ENCODE data around the gene ARPC1B.
"Not testable (repeated sequence)": the region's sequence is repeated elsewhere in the genome, so short reads cannot be mapped to it uniquely, and the experiment has no call there.

Gene ARPC1B

DNA sequence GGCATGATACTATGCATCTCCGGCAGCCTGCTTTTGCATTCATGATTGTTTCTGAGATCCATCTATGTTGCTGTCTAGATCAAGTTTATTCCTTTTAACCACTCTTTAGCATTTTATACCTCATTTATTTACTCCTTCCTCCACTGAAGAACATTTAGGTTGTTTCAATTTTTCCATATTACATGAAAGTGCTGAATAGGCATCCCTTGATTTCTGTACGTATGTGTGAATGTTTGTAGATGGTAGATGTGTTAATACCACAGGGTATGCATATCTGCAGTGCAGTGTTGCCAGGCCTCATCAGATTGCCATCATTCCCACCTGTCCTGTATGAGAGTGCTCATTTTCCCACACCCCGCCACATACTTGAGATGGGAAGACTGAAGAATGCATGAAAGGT, 34.9 kb upstream of the ARPC1B start:
- no peak overlapping the region for H3K4me3 ChIP-seq (replicated peaks; ENCODE audit: low read depth, low read length)
- no peak for DNase-seq (ENCODE audit: low read depth)
- TF ChIP-seq, protein P1, sequence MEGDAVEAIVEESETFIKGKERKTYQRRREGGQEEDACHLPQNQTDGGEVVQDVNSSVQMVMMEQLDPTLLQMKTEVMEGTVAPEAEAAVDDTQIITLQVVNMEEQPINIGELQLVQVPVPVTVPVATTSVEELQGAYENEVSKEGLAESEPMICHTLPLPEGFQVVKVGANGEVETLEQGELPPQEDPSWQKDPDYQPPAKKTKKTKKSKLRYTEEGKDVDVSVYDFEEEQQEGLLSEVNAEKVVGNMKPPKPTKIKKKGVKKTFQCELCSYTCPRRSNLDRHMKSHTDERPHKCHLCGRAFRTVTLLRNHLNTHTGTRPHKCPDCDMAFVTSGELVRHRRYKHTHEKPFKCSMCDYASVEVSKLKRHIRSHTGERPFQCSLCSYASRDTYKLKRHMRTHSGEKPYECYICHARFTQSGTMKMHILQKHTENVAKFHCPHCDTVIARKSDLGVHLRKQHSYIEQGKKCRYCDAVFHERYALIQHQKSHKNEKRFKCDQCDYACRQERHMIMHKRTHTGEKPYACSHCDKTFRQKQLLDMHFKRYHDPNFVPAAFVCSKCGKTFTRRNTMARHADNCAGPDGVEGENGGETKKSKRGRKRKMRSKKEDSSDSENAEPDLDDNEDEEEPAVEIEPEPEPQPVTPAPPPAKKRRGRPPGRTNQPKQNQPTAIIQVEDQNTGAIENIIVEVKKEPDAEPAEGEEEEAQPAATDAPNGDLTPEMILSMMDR (IDR thresholded peaks at IDR 0.05; ENCODE audit: low read length, missing control alignments) = no peak

DNA sequence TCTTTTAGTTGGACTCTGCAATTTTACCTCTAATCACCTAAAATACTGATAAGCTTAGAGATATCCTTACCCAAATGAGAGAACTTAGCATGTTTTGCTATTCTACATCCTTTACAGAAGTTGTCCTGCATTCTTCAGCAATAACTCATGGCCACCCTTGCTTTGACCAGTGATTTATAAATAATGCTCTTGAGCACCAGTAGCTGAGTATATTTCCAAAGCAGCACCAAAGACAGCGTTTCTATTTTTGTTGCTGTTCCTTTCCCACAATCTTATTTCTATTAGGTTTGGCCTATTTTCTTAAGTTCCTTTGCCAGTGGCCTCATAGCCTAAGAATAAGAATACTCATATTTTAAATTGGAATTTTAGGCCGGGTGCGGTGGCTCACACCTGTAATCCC, 33.9 kb upstream of the ARPC1B start:
- no peak for DNase-seq (ENCODE audit: low read depth)
- no peak overlapping the region for H3K4me3 ChIP-seq (replicated peaks; ENCODE audit: low read depth, low read length)
- TF ChIP-seq, protein P1 (IDR thresholded peaks at IDR 0.05; ENCODE audit: low read length, missing control alignments) = no peak

DNA sequence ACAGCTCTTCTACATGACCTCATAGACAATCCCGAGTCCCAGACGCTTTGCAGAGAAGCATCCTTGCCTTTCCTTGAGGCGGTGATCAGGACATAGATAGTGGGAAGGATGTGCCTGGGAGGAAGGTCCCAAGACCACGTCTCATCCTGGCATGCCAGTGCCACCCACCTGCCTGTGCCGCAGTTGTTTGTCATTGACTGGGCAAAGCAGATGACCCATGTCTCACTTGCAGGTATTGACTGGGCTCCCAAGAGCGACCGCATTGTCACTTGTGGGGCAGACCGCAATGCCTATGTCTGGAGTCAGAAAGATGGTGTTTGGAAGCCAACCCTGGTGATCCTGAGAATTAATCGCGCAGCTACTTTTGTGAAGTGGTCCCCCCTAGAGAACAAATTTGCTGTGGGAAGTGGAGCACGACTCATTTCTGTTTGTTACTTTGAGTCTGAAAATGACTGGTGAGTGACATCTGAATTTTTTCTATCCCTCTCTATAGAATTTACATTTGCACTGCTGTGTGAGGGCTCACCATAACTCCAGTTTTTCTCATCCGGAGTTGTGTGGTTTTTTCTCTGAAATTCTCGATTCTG, 30.4 kb upstream of the ARPC1B start:
- TF ChIP-seq, protein P1 (IDR thresholded peaks at IDR 0.05; ENCODE audit: low read length, missing control alignments) = no peak
- DNase-seq (ENCODE audit: low read depth) = no peak
- no peak overlapping the region for H3K4me3 ChIP-seq (replicated peaks; ENCODE audit: low read depth, low read length)

DNA sequence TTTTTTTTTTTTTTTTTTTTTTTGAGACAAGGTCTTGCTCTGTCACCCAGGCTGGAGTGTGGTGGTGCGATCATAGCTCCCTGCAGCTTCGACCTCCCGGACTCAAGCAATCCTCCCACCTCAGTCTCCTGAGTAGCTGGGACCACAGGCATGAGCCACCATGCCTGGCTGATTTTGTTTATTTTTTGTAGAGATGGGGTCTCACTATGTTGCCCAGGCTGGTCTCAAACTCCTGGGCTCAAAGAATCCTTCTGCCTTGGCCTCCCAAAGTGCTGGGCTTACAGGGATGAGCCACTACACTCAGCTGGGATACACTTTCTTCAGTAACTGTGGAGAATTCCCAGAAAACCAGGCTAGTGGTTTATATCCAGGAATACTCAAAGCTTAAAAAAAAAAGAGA, 23.9 kb upstream of the ARPC1B start:
- H3K4me3 ChIP-seq (replicated peaks; ENCODE audit: low read depth, low read length); DNase-seq (ENCODE audit: low read depth): not testable (repeated sequence)

DNA sequence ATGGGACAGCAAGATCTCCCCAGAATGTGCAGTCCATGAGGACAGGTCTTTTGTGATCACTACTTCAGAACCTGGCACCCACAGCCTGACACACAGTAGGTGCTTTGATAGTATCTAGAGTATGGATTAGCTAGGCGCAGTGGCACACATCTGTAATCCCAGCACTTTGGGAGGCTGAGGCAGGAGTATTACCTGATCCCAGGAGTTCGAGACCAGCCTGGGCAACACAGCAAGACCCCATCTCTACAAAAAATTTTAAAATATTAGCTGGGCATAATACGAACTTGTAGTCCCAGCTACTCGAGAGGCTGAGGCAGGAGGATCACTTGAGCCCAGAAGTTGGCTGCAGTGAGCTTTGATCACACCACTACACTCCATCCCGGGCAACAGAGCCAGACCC, 22.3 kb upstream of the ARPC1B start:
- TF ChIP-seq, protein P1 (IDR thresholded peaks at IDR 0.05; ENCODE audit: low read length, missing control alignments) = no peak
- DNase-seq (ENCODE audit: low read depth) = no peak
- no peak overlapping the region for H3K4me3 ChIP-seq (replicated peaks; ENCODE audit: low read depth, low read length)

DNA sequence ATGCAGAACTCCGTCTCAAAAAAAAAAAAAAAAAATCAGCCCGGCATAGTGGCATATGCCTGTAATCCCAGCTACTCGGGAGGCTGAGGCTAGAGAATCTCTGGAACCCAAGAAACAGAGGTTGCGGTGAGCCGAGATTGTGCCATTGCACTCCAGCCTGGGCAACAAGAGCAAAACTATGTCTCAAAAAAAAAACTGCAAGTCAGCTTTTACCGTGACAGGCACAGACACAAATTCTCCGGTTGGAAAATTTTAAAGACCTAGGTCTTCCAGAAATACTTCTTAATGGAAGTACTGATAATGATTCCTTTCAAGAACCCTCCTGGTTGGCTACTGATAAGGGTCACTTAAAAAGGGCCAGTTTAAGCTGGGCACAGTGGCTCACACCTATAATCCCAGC, 19.4 kb upstream of the ARPC1B start:
- no peak for DNase-seq (ENCODE audit: low read depth)
- TF ChIP-seq, protein P1 (IDR thresholded peaks at IDR 0.05; ENCODE audit: low read length, missing control alignments) = no peak
- no peak overlapping the region for H3K4me3 ChIP-seq (replicated peaks; ENCODE audit: low read depth, low read length)

DNA sequence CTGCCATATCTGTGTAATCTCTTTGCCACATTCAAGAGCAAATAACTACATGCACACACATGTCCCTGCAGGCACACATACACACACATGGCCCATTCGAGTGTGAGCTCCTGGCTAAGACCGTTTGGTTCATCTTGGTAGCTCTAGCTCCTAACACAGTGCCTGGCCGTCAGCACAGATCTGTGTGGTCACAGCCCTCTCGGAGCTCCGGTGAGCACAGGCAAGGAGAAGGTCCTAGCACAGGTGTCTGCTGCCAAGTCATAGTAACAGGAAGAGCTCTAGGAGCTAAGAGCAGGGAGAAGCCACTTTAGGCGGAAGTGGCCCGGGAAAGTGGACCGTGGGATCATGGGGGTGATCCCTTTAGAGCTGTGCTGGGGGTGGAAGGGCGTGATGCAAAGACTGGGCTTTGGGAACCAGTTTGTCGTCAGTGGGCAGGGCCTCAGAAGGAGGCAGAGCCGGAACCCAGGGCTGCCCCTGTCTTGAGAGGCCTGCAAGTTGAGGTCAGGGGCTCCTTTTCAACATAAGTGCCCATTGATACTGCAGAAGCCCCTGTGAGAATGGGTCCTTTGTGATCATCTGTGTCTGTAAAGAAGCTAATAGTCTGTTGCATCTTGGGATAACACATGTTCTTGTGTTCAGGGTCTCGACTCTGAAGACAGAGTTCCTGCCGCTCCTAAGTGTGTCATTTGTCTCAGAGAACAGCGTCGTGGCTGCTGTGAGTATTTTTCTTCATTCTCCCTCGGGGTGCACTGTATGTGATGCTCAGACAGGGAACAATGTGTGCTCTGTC, 16.6 kb upstream of the ARPC1B start:
- DNase-seq (ENCODE audit: low read depth) = no peak
- no peak overlapping the region for H3K4me3 ChIP-seq (replicated peaks; ENCODE audit: low read depth, low read length)

DNA sequence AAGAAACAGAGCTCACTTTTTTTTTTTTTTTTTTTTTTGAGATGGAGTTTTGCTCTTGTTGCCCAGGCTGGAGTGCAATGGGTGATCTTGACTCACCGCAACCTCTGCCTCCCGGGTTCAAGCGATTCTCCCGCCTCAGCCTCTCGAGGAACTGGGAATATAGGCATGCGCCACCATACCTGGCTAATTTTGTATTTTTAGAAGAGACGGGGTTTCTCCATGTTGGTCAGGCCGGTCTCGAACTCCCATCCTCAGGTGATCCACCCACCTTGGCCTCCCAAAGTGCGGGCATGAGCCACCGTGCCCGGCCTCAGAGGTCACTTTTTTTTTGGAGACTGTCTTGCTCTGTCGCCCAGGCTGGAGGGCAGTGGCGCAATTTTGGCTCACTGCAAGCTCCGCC, 16.0 kb upstream of the ARPC1B start:
- DNase-seq (ENCODE audit: low read depth); H3K4me3 ChIP-seq (replicated peaks; ENCODE audit: low read depth, low read length): not testable (repeated sequence)

More for the DNA sequence above, 16.6 kb upstream of the ARPC1B start:
- TF ChIP-seq, protein P1 (IDR thresholded peaks at IDR 0.05; ENCODE audit: low read length, missing control alignments) = no peak

Data from fibroblast of pulmonary artery (primary cell).